Sigmoid colon (tissue), 7 donors: ENCODE data around the gene CDC27. TPM values are rescaled to one million over a fixed set of nuclear protein-coding genes. Genes with fewer than 3 reads are reported as not detected.
"Not testable (repeated sequence)": the region's sequence is repeated elsewhere in the genome, so short reads cannot be mapped to it uniquely, and the experiment has no call there.

Source experiments
- DNase-seq: peaks from one replicate; pipeline ENCODE4 v3.0.0-alpha.2; 2019
- H3K27ac ChIP-seq, 4 donors: fragments of 200-600 bp; sonication (generic); one replicate each; pipeline ENCODE4 v1.5.1; 2016 to 2019; ENCODE audit warnings: mild to moderate bottlenecking in 1 of 4
- H3K27me3 ChIP-seq, 3 donors: fragments of 200-600 bp; sonication (generic); one replicate each; pipeline ENCODE4 v1.5.1; 2019; ENCODE audit warnings: mild to moderate bottlenecking in 1 of 3
- H3K36me3 ChIP-seq, 4 donors: fragments of 200-600 bp; sonication (generic); one replicate each; pipeline ENCODE4 v1.5.1; 2016 to 2019
- H3K4me1 ChIP-seq, 4 donors: fragments of 200-600 bp; sonication (generic); one replicate each; pipeline ENCODE4 v1.5.1; 2017 to 2019
- H3K4me3 ChIP-seq, 4 donors: fragments of 200-600 bp; sonication (generic); one replicate each; pipeline ENCODE4 v1.5.1; 2017 to 2019; ENCODE audit warnings: mild to moderate bottlenecking in 2 of 4, moderate library complexity in 1 of 4
- H3K9me3 ChIP-seq, 4 donors: fragments of 200-600 bp in 3 of 4; sonication (generic) in 3 of 4; one replicate each; pipeline versions ENCODE4 v1.5.1 to v1.6.1; 2013 to 2019
- CTCF ChIP-seq, 4 experiments: fragments of 450-650 bp in 3 of 4; fragments of 200-600 bp in 1 of 4; IDR thresholded peaks; one replicate each; pipeline ENCODE4 v1.5.1; 2016 to 2019; ENCODE audit warnings: antibody characterized with exemption in 4 of 4, mild to moderate bottlenecking in 3 of 4, moderate library complexity in 2 of 4
- EP300 ChIP-seq, 4 donors: sonication (generic); formaldehyde crosslinking; IDR thresholded peaks; one replicate each; pipeline ENCODE4 v1.6.1; 2017; ENCODE audit warnings: antibody characterized with exemption in 4 of 4
- POLR2A ChIP-seq, 2 donors: fragments of 450-650 bp; IDR thresholded peaks; one replicate each; pipeline ENCODE4 v1.6.1; 2016; ENCODE audit warnings: antibody characterized with exemption in 2 of 2, mild to moderate bottlenecking in 2 of 2, moderate library complexity in 2 of 2
- POLR2AphosphoS5 ChIP-seq, 4 donors: sonication (generic); formaldehyde crosslinking; IDR thresholded peaks; one replicate each; pipeline ENCODE4 v1.6.1; 2017; ENCODE audit warnings: antibody characterized with exemption in 4 of 4
- WGBS, 2 donors: extraction: QIAGEN DNeasy Blood & Tissue Kit; methylation state at CpG; one replicate each; pipeline ENCODE4 v1.1.7; 2013; 5-methylcytosine and 5-hydroxymethylcytosine counted together
- intact Hi-C: fragments of 100-400 bp; cut with DNase I; formaldehyde crosslinking; loops from one replicate; pipeline ENCODE4 v1.15.1; 2023
- polyA plus RNA-seq, 3 donors: library from polyadenylated mRNA; stranded (reverse); fragments of 200-250 nt; gene quantifications; one replicate each; pipeline ENCODE4 v1.2.3, GENCODE V29; 2013
- total RNA-seq, 4 donors: library from RNA; depleted of rRNA; stranded (reverse); fragments of >200 nt; gene quantifications; one replicate each; pipeline ENCODE4 v1.1.0, GENCODE V29; 2016
- donor health status: healthy with polysubstance abuse.
- donor health status: Bipolar disorder and iron deficiency.
- donor health status: healthy.

Gene CDC27
- total and polyA plus RNA-seq, 7 donors, result 7.2 to 61.4 (median 41.0) TPM

GRCh38 chr17:47179141-47179540 is 10.0 kb downstream of the CDC27 start:
- no peak for DNase-seq
- peaks cover 0 to 52% (median 4%) of the 10 kb centered on the region in 4 donors for H3K36me3 ChIP-seq
- H3K4me1 ChIP-seq, result peaks cover 0 to 30% (median 20%) of the 10 kb centered on the region in 4 donors
- no peak overlapping the region for H3K4me3 ChIP-seq
- no peak overlapping the region for H3K27ac ChIP-seq
- TF ChIP-seq POLR2AphosphoS5 (IDR thresholded peaks at IDR 0.05) (no peak), EP300 (IDR thresholded peaks at IDR 0.05) (no peak), CTCF (IDR thresholded peaks at IDR 0.05) (no peak), POLR2A (IDR thresholded peaks at IDR 0.05) (no peak)
- intact Hi-C loops, result no loop called here
- no peaks in the 10 kb centered on the region for H3K27me3 ChIP-seq
- 80 to 98% methylated on average over 3 of the region's 3 CpGs for WGBS, 2 donors
- H3K9me3 ChIP-seq, result no peaks in the 10 kb centered on the region

GRCh38 chr17:47177261-47177660 is 11.8 kb downstream of the CDC27 start:
- Histone ChIP-seq H3K4me1 (peaks cover 0 to 18% (median 10%) of the 10 kb centered on the region in 4 donors), H3K4me3 (no peak overlapping the region), H3K9me3 (no peaks in the 10 kb centered on the region), H3K27me3 (no peaks in the 10 kb centered on the region), H3K36me3 (peaks cover 0 to 59% (median 4%) of the 10 kb centered on the region in 4 donors), H3K27ac (no peak overlapping the region)
- no peak for DNase-seq
- WGBS, 2 donors, result 95 to 96% methylated on average over 7 of the region's 7 CpGs
- TF ChIP-seq EP300 (IDR thresholded peaks at IDR 0.05) (no peak), POLR2AphosphoS5 (IDR thresholded peaks at IDR 0.05) (no peak), POLR2A (IDR thresholded peaks at IDR 0.05) (no peak), CTCF (IDR thresholded peaks at IDR 0.05) (no peak)
- intact Hi-C loops, result no loop called here

GRCh38 chr17:47176389-47176826 is 12.7 kb downstream of the CDC27 start:
- DNase-seq, result no peak
- Histone ChIP-seq H3K4me3 (no peak overlapping the region), H3K27me3 (no peaks in the 10 kb centered on the region), H3K4me1 (peaks cover 0 to 18% (median 7%) of the 10 kb centered on the region in 4 donors), H3K9me3 (no peaks in the 10 kb centered on the region), H3K27ac (no peak overlapping the region), H3K36me3 (peaks cover 0 to 59% (median 4%) of the 10 kb centered on the region in 4 donors)
- TF ChIP-seq EP300 (IDR thresholded peaks at IDR 0.05), result no peak
- no peak for TF ChIP-seq POLR2AphosphoS5 (IDR thresholded peaks at IDR 0.05)
- TF ChIP-seq POLR2A (IDR thresholded peaks at IDR 0.05), result no peak
- no peak for TF ChIP-seq CTCF (IDR thresholded peaks at IDR 0.05)
- 83 to 90% methylated on average over 2 of the region's 2 CpGs for WGBS, 2 donors
- intact Hi-C loops, result no loop called here

GRCh38 chr17:47174823-47175222 is 14.3 kb downstream of the CDC27 start:
- H3K9me3 ChIP-seq, H3K27ac ChIP-seq, H3K27me3 ChIP-seq, H3K4me3 ChIP-seq, intact Hi-C loops, DNase-seq: not testable (repeated sequence)
- Histone ChIP-seq H3K36me3 (peaks cover 0 to 51% (median 4%) of the 10 kb centered on the region in 4 donors), H3K4me1 (peaks cover 0 to 20% (median 7%) of the 10 kb centered on the region in 4 donors)
- WGBS, 2 donors, result 94 to 95% methylated on average over 8 of the region's 8 CpGs

GRCh38 chr17:47172696-47173565 is 16.2 kb downstream of the CDC27 start:
- Histone ChIP-seq H3K27ac (no peak overlapping the region), H3K9me3 (no peaks in the 10 kb centered on the region), H3K36me3 (peaks cover 0 to 56% (median 4%) of the 10 kb centered on the region in 4 donors), H3K27me3 (no peaks in the 10 kb centered on the region), H3K4me1 (peaks cover 0 to 15% (median 7%) of the 10 kb centered on the region in 4 donors), H3K4me3 (no peak overlapping the region)
- TF ChIP-seq EP300 (IDR thresholded peaks at IDR 0.05) (no peak), POLR2A (IDR thresholded peaks at IDR 0.05) (no peak), POLR2AphosphoS5 (IDR thresholded peaks at IDR 0.05) (no peak), CTCF (IDR thresholded peaks at IDR 0.05) (no peak)
- DNase-seq, result no peak
- 91 to 92% methylated on average over 2 of the region's 2 CpGs for WGBS, 2 donors
- intact Hi-C loops, result no loop called here
